Retinal pigment epithelial cell (primary cell): ENCODE data around the gene DNAH8.

ENCODE experiments used
- DNase-seq: peaks from one replicate; pipeline ENCODE4 v3.0.0-alpha.2; 2010; ENCODE audit warnings: low read depth
- H3K4me3 ChIP-seq: 2 replicates; pipeline ENCODE4 v1.5.1; 2011; ENCODE audit warnings: mild to moderate bottlenecking, low read length, control low read depth, moderate library complexity
- TF ChIP-seq, protein P1 (sequence below): conservative IDR thresholded peaks from 2 replicates; pipeline ENCODE4 v1.5.1; 2011; ENCODE audit warnings: low read depth, low read length, control low read depth, inconsistent platforms

Gene DNAH8

DNA sequence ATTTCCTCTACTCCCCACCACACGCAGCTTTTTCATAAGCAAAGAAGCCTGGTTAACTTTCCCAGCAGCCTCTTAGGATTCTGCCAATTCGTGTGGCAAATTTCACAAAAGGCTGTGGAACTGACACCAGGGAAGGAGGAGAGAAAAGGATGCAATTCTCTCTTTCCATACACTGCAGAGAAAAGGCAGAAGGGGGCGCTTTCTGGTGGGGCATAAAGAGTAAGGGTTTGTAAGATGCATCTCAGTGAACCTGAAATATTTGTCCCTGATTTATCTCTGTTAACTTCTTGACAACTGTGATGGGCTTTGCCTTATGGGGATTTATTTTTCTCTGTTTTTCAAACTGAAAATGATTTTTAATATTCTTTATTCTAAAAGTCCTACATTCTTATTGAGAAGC is 288.0 kb downstream of the DNAH8 start:
- no peak for DNase-seq
- TF ChIP-seq, protein P1, sequence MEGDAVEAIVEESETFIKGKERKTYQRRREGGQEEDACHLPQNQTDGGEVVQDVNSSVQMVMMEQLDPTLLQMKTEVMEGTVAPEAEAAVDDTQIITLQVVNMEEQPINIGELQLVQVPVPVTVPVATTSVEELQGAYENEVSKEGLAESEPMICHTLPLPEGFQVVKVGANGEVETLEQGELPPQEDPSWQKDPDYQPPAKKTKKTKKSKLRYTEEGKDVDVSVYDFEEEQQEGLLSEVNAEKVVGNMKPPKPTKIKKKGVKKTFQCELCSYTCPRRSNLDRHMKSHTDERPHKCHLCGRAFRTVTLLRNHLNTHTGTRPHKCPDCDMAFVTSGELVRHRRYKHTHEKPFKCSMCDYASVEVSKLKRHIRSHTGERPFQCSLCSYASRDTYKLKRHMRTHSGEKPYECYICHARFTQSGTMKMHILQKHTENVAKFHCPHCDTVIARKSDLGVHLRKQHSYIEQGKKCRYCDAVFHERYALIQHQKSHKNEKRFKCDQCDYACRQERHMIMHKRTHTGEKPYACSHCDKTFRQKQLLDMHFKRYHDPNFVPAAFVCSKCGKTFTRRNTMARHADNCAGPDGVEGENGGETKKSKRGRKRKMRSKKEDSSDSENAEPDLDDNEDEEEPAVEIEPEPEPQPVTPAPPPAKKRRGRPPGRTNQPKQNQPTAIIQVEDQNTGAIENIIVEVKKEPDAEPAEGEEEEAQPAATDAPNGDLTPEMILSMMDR: no peak
- H3K4me3 ChIP-seq: no peak overlapping the region

DNA sequence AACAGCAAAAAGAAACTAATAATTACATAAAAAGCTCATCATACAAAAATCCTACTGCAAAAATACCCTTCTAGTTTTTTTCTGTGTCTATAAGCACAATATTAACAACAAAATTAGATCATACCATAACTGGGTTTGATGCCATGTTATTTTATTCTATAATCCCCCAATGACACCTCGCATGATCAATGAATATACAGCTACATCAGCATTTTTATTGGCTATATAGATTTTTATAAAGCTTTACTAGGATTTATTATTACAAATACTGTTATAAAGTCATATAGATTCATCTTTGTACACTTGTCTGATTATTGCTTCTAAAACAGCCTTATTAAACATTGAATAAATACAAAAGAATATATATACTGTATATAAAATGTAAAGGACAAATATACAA is 288.4 kb downstream of the DNAH8 start:
- TF ChIP-seq, protein P1: no peak
- no peak for DNase-seq
- H3K4me3 ChIP-seq: no peak overlapping the region

DNA sequence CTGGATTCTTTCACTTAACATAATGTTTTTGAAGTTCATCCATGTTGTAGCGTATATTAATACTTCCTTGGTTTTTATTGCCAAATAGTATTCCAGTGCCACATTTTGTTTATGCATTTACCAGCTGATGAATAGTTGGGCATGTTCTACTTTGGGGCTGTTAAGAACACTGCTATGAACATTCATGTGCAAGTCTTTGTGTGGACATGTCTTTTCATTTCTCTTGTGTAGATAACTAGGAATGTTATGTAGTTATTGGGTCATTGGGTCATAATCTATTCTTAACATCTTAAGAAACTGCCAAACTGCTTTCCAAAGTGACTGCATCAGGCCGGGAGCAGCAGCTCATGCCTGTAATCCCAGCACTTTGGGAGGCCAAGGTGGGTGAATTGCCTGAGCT is 289.7 kb downstream of the DNAH8 start:
- H3K4me3 ChIP-seq: no peak overlapping the region
- no peak for DNase-seq
- TF ChIP-seq, protein P1: no peak

DNA sequence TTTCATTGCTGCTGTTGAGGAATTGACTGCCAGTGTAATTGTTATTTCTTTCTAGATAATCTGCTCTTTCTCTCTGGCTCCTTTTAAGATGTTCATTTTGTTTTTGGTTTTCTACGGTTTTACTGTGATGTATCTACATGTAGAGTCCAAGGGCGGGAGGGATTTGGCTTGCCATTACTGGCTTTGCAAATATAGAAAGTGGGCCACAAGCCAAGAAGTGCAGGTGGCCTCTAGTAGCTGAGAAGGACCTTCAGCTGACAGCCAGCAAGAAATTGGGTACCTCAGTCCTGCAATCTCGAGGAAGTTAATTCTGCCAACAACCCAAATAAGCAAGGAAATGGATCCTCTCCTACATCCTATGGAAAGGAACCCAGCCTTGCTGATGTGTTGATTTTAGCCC is 290.7 kb downstream of the DNAH8 start:
- H3K4me3 ChIP-seq: no peak overlapping the region
- TF ChIP-seq, protein P1: no peak
- no peak for DNase-seq

DNA sequence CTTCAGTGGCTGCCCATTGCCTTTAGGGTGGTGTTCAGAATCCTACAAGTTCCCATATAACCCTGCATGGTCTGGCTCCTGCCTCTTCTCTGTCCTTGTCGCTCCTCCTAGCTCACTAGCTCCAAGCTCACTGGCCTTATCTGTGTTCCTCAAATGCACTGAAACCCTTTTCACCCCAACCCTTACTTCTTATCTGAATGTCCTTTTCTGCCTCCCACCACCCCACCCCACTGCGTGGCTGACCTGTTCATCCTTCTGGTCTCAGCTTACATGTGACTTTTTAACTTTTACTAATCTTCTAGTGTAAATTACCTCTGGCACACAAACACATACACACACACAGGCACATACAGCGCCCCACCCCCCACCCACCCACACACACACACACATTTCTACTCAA is 292.5 kb downstream of the DNAH8 start:
- DNase-seq: no peak
- no peak overlapping the region for H3K4me3 ChIP-seq
- TF ChIP-seq, protein P1: no peak

DNA sequence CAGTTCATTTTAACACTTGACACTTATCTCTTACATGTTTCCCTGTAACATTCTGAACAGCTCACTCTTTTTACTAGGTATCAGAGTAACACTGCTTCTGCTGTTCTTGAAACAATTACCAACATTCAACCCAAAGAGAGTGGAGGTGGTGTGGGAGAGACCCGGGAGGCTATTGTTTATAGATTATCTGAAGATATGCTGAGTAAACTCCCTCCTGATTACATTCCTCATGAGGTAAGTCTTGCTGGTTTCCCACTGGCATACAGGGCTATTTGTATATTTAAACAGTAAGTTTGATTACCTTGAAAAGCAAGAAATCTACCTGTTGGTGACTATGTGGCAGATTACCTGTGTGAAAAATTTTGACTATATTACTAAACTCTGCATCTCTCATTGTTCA is 293.6 kb downstream of the DNAH8 start:
- TF ChIP-seq, protein P1: no peak
- DNase-seq: no peak

DNA sequence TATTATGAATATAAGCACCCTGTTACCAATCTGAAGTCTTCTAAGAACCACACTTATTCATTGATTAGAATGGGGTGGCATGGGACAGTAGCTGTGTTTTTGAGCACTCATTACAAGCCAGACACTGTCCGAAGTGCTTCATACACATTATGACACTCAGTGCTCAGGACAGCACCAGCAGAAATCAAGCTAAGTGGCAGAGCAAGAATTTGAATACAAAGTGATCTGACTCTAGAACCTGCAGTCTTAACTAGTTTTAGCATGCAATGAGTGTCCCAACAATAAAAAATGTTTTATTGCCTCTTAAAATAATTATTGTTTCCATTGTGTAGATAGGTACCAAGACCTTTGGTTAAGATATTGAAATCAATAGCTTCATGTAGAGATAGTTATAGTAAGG is 294.4 kb downstream of the DNAH8 start:
- TF ChIP-seq, protein P1: no peak
- no peak overlapping the region for H3K4me3 ChIP-seq
- DNase-seq: no peak

More for the DNA sequence above, 293.6 kb downstream of the DNAH8 start:
- H3K4me3 ChIP-seq: no peak overlapping the region
